ENCODE measurements around the gene SLC66A1. TPM values are rescaled to one million over a fixed set of nuclear protein-coding genes. Genes with fewer than 3 reads are reported as not detected.
A peak's percentile ranks its signal among the peaks of the same experiment; 100 is the strongest.

The SLC66A1 gene
- total and polyA plus RNA-seq, 2 of the 13 experiments (the other 11 are each of a cell fraction or from before 2014, with no cell fraction given): 15.4 to 18.9 TPM

GRCh38 chr1:19331262-19331878 is 19.2 kb downstream of the SLC66A1 start:
- peak; percentile 51 for TF ChIP-seq AGO2 (optimal IDR thresholded peaks at IDR 0.05; ENCODE audit: low read depth, low read length)
- TF ChIP-seq ZBTB39 (CRISPR knock-in tag; IDR thresholded peaks at IDR 0.05): no peak
- no peak for TF ChIP-seq BORCS8-MEF2B (CRISPR knock-in tag; IDR thresholded peaks at IDR 0.05)
- no peak for TF ChIP-seq AGO1 (IDR thresholded peaks at IDR 0.05; ENCODE audit: low read depth, low read length, poor library complexity, severe bottlenecking)
- no peak for TF ChIP-seq BCL6 (CRISPR knock-in tag; IDR thresholded peaks at IDR 0.05)
- no peak for TF ChIP-seq SKIL (CRISPR knock-in tag; IDR thresholded peaks at IDR 0.05; ENCODE audit: borderline replicate concordance)
- no peak for TF ChIP-seq PRDM15 (CRISPR knock-in tag; IDR thresholded peaks at IDR 0.05)
- TF ChIP-seq PAXIP1 (CRISPR knock-in tag; conservative IDR thresholded peaks at IDR 0.05): no peak
- TF ChIP-seq POLR2G (IDR thresholded peaks at IDR 0.05; ENCODE audit: low read depth, low read length): peak; percentile 23; the same call in 1 of the 2 replicates
- CTCF ChIA-PET (ENCODE audit: low intra/inter-chr PET ratio, low total read pairs): no interaction called here
- no peak overlapping the region for H2AFZ ChIP-seq (ENCODE audit: low read length)
- ATAC-seq (no peak; the same call in none of the 3 replicates), DNase-seq (ENCODE audit: low spot score) (no peak), FAIRE-seq (no peak)
- H4K20me1 ChIP-seq (ENCODE audit: insufficient read depth, low read length): no peaks in the 10 kb centered on the region
- POLR2A ChIA-PET: interaction anchor here (0.6 to 1.0 kb wide), 2 partner anchors 19 to 328 kb away, joined by 3 read pairs; partner anchors contain the start of genes AKR7A2 and SLC66A1
- peaks cover 4 to 15% of the 10 kb centered on the region in 2 experiments; a peak in 4 of 5 replicates for H3K36me3 ChIP-seq (replicated peaks in 1 of 2; ENCODE audit: control insufficient read depth in 1 of 2, insufficient read depth in 2 of 2, low read length in 2 of 2)
- no peak overlapping the region for H3K27ac ChIP-seq (ENCODE audit: extremely low read length, insufficient read depth, low read length)
- H3K79me2 ChIP-seq (ENCODE audit: insufficient read depth, low read length): no peaks in the 10 kb centered on the region
- BruUV-seq (replicated peaks): no TSS peak
- intact Hi-C loops (cut with micrococcal nuclease; ENCODE audit: unreplicated experiment): no loop called here
- no peak overlapping the region for H3K4me2 ChIP-seq (ENCODE audit: low read depth, low read length)
- H3K9ac ChIP-seq (ENCODE audit: insufficient read depth, low read depth, low read length): no peak overlapping the region
- H3K4me1 ChIP-seq (ENCODE audit: insufficient read depth, low read length): peaks cover 3% of the 10 kb centered on the region
- 98% methylated on average over 5 of the region's 13 CpGs for WGBS (ENCODE audit: low lambda C conversion rate)
- no peaks in the 10 kb centered on the region for H3K27me3 ChIP-seq (ENCODE audit: control insufficient read depth in 1 of 2, insufficient read depth in 2 of 2, low read length in 2 of 2)
- no peaks in the 10 kb centered on the region for H3K9me3 ChIP-seq (ENCODE audit: low read length)
- H3K4me3 ChIP-seq (replicated peaks in 1 of 3; ENCODE audit: insufficient read depth in 1 of 3, low read depth in 2 of 3, low read length in 3 of 3): no peak overlapping the region
- in situ Hi-C loops (cut with HindIII; ENCODE audit: extremely low pct_ligation_motif_present, low pct_unique_long_range_greater_than_20kb): no loop called here

Data from HepG2 (cell line).